ENCODE results near the gene E2F6.

The E2F6 gene, protein sequence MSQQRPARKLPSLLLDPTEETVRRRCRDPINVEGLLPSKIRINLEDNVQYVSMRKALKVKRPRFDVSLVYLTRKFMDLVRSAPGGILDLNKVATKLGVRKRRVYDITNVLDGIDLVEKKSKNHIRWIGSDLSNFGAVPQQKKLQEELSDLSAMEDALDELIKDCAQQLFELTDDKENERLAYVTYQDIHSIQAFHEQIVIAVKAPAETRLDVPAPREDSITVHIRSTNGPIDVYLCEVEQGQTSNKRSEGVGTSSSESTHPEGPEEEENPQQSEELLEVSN

DNA sequence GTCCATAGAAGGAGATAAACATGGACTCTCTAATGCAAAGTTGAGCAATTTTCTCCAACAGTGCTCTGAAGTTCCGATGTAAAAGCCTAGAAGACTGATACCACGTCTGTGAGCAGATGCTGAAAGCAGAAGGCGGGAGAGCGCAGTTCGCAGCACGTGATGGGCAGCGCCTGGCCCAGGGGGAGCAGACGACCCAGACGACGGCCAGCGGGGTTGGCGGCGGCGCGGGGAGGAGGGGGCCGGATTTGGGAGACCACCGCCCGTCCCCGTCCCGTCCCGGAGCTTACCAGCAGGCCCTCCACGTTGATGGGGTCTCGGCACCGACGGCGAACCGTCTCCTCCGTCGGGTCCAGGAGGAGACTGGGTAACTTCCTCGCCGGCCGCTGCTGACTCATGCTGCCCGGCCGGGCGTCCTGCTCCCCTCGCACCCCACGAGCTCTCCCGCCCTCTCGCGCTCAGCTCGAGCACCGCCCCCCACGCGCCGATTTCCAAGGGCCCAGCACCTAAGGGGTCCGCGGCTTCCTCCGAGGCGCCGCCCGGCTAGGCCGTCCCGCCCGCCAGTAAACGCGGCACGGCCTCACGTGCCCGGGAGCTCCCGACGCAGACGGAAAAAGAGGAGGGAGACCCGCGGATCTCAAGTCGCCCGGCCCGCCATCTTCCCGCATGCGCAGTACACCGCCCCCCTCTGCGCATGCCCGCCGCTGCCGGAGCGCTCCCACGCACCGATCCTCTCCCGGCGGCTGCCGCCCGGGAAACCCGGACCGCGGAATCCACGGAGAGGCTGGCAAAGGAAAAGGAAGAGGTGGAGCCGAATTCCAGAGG is at the start of gene E2F6:
Gene E2F6, minus strand, starts transcription at position 677 of the 822 bp plus-strand sequence. Its CDS starts 282 bp downstream, at position 395.
- H3K4me3 ChIP-seq (ENCODE audit: low read depth, low read length): peak within 1 kb of the TSS; percentile 64
- TF ChIP-seq, protein P1, sequence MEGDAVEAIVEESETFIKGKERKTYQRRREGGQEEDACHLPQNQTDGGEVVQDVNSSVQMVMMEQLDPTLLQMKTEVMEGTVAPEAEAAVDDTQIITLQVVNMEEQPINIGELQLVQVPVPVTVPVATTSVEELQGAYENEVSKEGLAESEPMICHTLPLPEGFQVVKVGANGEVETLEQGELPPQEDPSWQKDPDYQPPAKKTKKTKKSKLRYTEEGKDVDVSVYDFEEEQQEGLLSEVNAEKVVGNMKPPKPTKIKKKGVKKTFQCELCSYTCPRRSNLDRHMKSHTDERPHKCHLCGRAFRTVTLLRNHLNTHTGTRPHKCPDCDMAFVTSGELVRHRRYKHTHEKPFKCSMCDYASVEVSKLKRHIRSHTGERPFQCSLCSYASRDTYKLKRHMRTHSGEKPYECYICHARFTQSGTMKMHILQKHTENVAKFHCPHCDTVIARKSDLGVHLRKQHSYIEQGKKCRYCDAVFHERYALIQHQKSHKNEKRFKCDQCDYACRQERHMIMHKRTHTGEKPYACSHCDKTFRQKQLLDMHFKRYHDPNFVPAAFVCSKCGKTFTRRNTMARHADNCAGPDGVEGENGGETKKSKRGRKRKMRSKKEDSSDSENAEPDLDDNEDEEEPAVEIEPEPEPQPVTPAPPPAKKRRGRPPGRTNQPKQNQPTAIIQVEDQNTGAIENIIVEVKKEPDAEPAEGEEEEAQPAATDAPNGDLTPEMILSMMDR (IDR thresholded peaks at IDR 0.05; ENCODE audit: low read depth, low read length): no peak

DNA sequence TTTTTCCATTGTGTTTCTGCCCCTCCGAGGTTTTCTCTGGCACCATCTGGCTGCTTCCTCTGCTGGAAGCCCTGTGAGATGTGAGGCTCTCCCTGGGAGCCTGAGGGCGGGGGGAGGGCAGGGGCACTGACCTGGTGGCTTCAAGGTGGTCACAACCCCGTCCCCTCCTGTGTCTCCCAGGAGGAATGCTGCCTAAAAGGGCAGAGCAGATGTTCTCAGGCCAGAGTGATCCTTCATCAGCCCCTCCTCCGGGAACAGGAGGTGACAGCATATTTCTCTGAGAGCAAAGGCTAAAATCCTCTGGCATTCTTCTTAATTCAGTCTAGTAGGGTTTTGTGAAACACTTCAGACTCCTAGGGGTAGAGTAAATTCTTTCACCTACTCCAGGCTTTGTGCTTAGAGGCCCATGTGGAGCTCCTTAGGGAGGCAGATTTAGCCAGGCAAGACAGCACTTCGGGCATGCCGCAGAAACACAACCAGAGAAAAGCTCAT is 49.6 kb upstream of the E2F6 start:
- no peak overlapping the region for H3K4me3 ChIP-seq (ENCODE audit: low read depth, low read length)

DNA sequence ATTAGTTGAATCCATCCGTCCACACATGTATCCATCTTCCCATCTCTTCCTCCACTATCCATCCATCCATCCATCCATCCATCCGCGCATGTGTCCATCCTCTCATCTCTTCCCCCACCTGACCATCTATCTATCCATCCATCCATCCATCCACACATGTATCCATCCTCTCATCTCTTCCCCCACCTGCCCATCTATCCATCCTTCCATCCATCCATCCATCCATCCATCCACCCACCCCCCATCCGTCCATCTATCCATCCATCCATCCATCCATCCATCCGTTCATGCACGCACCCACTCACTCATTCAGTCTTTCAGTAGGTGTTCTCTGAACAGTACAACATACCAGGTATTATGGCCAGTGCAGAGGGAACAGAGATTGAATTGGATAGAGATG is 48.9 kb upstream of the E2F6 start:
- TF ChIP-seq, protein P1 (IDR thresholded peaks at IDR 0.05; ENCODE audit: low read depth, low read length): no peak
- H3K4me3 ChIP-seq (ENCODE audit: low read depth, low read length): no peak overlapping the region

More for the DNA sequence above, 49.6 kb upstream of the E2F6 start:
- TF ChIP-seq, protein P1 (IDR thresholded peaks at IDR 0.05; ENCODE audit: low read depth, low read length): no peak

DNA sequence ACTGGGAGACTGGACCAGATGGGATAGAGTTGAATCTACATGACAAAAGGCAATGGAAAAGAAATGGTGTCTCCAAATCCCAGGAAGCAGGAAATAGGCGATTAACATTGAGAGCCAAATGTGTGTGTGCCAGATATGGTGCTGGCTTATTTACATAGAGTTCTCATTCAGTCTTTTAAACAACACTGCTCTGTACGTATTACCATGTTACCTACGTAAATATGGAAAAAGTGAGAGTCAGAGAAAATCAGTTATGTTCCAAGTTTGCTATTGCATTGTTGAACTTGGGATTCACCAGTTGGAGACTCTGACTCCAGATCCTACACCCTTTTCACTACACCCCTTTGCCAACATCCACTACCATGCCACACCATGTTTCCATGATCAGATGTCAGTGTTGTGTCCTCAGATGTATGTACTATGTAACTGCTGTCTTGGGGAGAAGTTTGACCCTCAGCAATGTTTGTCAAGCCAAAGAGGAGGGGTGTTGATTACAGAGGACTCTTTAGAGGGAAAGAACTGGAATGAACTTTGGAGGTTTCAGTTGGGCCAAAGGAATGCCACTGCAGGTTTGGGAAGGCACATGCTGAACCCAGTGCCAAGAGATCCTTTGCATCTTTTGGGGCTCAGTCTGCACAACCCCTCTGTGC is 48.2 kb upstream of the E2F6 start:
- no peak overlapping the region for H3K4me3 ChIP-seq (ENCODE audit: low read depth, low read length)
- TF ChIP-seq, protein P1 (IDR thresholded peaks at IDR 0.05; ENCODE audit: low read depth, low read length): no peak

DNA sequence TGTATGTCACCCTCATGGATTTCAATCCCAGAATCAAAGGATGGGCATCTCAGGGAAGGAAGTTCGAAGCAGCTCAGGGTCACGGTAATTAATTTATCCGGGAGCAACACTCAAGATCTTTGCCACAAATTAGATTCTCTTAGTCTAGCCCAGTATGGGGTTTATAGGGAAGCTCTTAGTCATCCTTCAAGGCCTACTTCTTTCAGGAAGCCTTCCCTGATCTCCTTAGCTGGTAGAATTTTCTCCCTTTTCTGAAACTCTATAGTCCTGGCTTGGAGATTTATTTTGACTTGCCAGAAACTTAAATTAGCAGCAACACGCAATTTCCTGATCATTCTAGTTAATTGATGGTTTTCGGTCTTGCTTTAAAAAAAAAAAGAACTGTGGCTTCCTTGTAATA is 47.4 kb upstream of the E2F6 start:
- no peak overlapping the region for H3K4me3 ChIP-seq (ENCODE audit: low read depth, low read length)
- TF ChIP-seq, protein P1 (IDR thresholded peaks at IDR 0.05; ENCODE audit: low read depth, low read length): no peak

DNA sequence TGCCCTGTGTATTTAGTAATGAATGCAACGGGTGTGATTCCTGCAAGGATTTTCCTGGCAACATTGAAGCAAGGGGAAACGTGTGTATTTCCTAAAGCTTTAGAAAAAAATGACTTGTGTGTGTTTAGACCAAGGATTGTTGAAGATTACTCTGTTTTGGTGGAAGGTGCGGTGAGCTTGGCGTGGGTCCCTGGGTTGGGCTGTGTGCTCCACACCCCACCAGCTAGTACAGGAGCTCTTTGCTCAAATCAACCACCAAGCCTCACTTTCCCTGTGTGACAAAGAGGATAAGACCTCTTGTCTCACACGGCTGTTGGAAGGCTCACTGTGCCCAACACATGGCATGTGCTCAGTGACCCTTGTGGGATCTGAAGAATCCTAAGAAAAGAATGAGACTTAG is 46.5 kb upstream of the E2F6 start:
- no peak overlapping the region for H3K4me3 ChIP-seq (ENCODE audit: low read depth, low read length)
- TF ChIP-seq, protein P1 (IDR thresholded peaks at IDR 0.05; ENCODE audit: low read depth, low read length): no peak
